Measurements from ENCODE around the gene ZNF76. TPM values are rescaled to one million over a fixed set of nuclear protein-coding genes. Genes with fewer than 3 reads are reported as not detected.
A peak's percentile ranks its signal among the peaks of the same experiment; 100 is the strongest.

Gene ZNF76
- total RNA-seq, 2 experiments from 2014 or later: 25.7 to 26.1 TPM

GRCh38 chr6:35228481-35228880 lies 31.1 kb upstream of the ZNF76 start:
- H3K27me3 Mint-ChIP-seq: no peaks in the 10 kb centered on the region
- H3K4me3 Mint-ChIP-seq: no peak overlapping the region
- no peaks in the 10 kb centered on the region for H3K4me1 Mint-ChIP-seq
- DNase-seq: no peak
- H3K27ac Mint-ChIP-seq: no peak overlapping the region
- H3K9me3 Mint-ChIP-seq: no peaks in the 10 kb centered on the region
- H3K36me3 Mint-ChIP-seq: no peaks in the 10 kb centered on the region

- no peaks in the 10 kb centered on the region for H3K9me3 Mint-ChIP-seq
- H3K4me1 Mint-ChIP-seq: no peaks in the 10 kb centered on the region
- no peaks in the 10 kb centered on the region for H3K36me3 Mint-ChIP-seq
- H3K4me3 Mint-ChIP-seq: no peak overlapping the region
- no peak overlapping the region for H3K27ac Mint-ChIP-seq
- no peaks in the 10 kb centered on the region for H3K27me3 Mint-ChIP-seq
- no peak for DNase-seq
Measured at GRCh38 chr6:35229304-35229703, 30.2 kb upstream of the ZNF76 start.

DNA sequence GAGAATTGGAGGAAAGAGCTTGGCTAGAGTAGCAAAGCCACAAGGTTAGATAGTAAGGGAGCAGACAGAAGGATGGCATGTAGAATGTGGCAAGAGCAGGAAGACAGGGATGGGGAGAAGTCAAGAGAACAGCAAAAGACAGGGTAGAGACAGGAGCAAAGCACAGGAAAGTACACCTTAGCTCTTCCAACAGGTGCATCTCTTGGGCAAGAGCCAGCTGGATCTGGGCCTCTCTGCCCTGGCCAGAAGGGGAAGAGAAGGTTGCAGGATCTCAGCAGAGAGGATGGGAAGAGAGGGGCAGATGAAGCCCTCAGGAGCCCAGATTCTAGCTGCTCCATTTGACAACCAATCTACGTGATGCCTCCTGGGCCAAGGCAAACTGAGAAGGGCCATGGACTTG lies 29.0 kb upstream of the ZNF76 start:
- H3K9me3 Mint-ChIP-seq: peaks cover 1% of the 10 kb centered on the region
- no peaks in the 10 kb centered on the region for H3K27me3 Mint-ChIP-seq
- DNase-seq: no peak

GRCh38 chr6:35230950-35231349 lies 28.6 kb upstream of the ZNF76 start:
- Mint-ChIP-seq H3K27ac (no peak overlapping the region), H3K9me3 (peaks cover 1% of the 10 kb centered on the region), H3K4me1 (no peaks in the 10 kb centered on the region), H3K27me3 (no peaks in the 10 kb centered on the region), H3K36me3 (peaks cover 5% of the 10 kb centered on the region), H3K4me3 (no peak overlapping the region)
- DNase-seq: no peak

More for the DNA sequence above, 29.0 kb upstream of the ZNF76 start:
- Mint-ChIP-seq H3K27ac (no peak overlapping the region), H3K4me3 (no peak overlapping the region), H3K4me1 (no peaks in the 10 kb centered on the region), H3K36me3 (peaks cover 5% of the 10 kb centered on the region)

GRCh38 chr6:35231563-35231962 lies 28.0 kb upstream of the ZNF76 start:
- H3K4me3 Mint-ChIP-seq: no peak overlapping the region
- no peaks in the 10 kb centered on the region for H3K27me3 Mint-ChIP-seq
- H3K27ac Mint-ChIP-seq: no peak overlapping the region
- peaks cover 6% of the 10 kb centered on the region for H3K36me3 Mint-ChIP-seq
- peaks cover 1% of the 10 kb centered on the region for H3K9me3 Mint-ChIP-seq
- no peak for DNase-seq
- H3K4me1 Mint-ChIP-seq: no peaks in the 10 kb centered on the region

- no peaks in the 10 kb centered on the region for H3K4me1 Mint-ChIP-seq
- H3K4me3 Mint-ChIP-seq: no peak overlapping the region
- H3K36me3 Mint-ChIP-seq: peaks cover 6% of the 10 kb centered on the region
- no peaks in the 10 kb centered on the region for H3K27me3 Mint-ChIP-seq
- no peak overlapping the region for H3K27ac Mint-ChIP-seq
- DNase-seq: no peak
- peaks cover 1% of the 10 kb centered on the region for H3K9me3 Mint-ChIP-seq
Measured at GRCh38 chr6:35234901-35235300, 24.6 kb upstream of the ZNF76 start.

DNA sequence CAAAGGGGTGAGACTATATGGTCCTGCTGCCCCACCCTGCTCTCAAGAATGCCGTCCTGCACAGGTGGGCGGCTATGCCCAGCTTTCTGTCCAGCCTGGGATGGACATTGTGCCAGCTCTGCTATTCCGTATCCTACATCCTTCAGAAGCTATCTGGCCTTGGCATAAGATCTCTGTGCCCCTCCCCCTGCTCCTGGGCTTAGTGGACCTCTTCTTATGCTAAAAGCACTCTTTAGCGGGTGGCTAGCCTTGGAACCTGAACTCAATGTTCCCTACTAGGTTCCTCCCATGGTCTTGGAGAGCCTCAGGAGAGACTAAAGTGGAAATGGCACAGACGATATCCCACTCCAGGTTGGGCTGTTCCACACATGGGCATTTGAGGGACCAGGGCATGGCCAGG lies 23.3 kb upstream of the ZNF76 start:
- peaks cover 6% of the 10 kb centered on the region for H3K36me3 Mint-ChIP-seq
- H3K4me3 Mint-ChIP-seq: no peak overlapping the region
- H3K9me3 Mint-ChIP-seq: peaks cover 1% of the 10 kb centered on the region
- no peak overlapping the region for H3K27ac Mint-ChIP-seq
- H3K27me3 Mint-ChIP-seq: no peaks in the 10 kb centered on the region
- no peak for DNase-seq
- H3K4me1 Mint-ChIP-seq: no peaks in the 10 kb centered on the region

DNA sequence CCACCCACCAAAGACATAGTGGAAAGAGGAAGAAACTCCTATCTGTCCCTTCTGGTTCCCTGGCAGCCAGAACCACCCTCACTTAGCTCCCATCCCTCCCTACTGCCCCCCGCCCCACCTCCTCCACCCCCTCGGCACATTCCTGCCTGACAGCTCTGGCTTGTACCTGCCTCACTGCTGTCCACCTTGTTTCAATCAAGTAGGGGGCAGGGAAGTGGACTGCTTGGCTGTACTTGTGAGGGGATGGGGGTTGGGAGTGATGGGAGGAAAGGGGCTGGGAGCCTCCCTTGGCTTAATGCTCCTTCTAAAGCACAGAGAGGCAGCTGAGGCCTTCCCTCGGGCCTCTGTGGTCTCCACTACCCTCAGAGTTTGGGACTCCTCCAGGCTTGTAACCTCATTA lies 22.1 kb upstream of the ZNF76 start:
- no peaks in the 10 kb centered on the region for H3K4me1 Mint-ChIP-seq
- H3K27ac Mint-ChIP-seq: no peak overlapping the region
- no peak overlapping the region for H3K4me3 Mint-ChIP-seq
- no peak for DNase-seq
- peaks cover 1% of the 10 kb centered on the region for H3K9me3 Mint-ChIP-seq
- H3K27me3 Mint-ChIP-seq: no peaks in the 10 kb centered on the region
- H3K36me3 Mint-ChIP-seq: peaks cover 6% of the 10 kb centered on the region

DNA sequence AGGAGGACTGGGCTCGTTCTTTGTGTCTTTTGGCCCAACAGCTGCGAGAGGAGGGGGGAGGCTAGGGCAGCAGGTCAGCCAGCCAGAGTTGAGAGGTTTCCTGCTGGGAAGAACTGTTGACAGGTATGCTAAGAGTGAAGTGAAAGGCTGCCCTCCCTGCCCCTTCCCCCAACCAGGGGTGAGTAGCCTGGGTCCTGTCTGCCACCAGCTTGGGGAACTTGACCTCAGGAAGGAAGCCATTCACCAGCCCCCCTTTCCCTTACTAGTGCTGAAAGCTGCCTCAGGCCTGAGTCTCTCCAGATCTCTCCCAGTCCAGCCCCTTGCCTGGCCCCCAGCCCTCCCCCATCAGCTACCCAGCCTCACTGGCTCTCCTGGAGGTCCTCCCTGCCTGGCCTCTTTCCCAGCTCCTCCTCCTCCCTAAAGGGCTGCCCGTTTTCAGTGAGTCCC lies 20.7 kb upstream of the ZNF76 start:
- no peak for DNase-seq
- no peak overlapping the region for H3K27ac Mint-ChIP-seq
- no peaks in the 10 kb centered on the region for H3K27me3 Mint-ChIP-seq
- H3K36me3 Mint-ChIP-seq: peaks cover 6% of the 10 kb centered on the region
- no peaks in the 10 kb centered on the region for H3K4me1 Mint-ChIP-seq
- no peak overlapping the region for H3K4me3 Mint-ChIP-seq
- H3K9me3 Mint-ChIP-seq: peaks cover 1% of the 10 kb centered on the region

DNA sequence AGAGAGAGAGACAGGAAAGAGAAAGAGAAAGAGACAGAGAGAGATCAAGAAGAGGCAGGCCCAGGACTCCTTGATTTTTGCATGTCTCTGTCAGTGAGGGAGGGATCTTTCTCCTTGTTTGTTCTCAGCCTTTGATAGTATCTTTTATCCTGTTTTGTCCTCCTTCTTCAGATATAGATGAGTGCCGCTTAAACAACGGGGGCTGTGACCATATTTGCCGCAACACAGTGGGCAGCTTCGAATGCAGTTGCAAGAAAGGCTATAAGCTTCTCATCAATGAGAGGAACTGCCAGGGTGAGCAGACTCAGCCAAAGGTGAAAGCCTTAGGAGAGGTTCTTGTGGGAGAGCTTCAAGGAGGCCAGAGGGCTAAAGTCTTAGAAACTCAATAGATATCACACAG lies 20.0 kb upstream of the ZNF76 start:
- Mint-ChIP-seq H3K36me3 (peaks cover 6% of the 10 kb centered on the region), H3K27ac (no peak overlapping the region), H3K27me3 (no peaks in the 10 kb centered on the region), H3K9me3 (peaks cover 1% of the 10 kb centered on the region), H3K4me1 (no peaks in the 10 kb centered on the region), H3K4me3 (no peak overlapping the region)
- DNase-seq: no peak

DNA sequence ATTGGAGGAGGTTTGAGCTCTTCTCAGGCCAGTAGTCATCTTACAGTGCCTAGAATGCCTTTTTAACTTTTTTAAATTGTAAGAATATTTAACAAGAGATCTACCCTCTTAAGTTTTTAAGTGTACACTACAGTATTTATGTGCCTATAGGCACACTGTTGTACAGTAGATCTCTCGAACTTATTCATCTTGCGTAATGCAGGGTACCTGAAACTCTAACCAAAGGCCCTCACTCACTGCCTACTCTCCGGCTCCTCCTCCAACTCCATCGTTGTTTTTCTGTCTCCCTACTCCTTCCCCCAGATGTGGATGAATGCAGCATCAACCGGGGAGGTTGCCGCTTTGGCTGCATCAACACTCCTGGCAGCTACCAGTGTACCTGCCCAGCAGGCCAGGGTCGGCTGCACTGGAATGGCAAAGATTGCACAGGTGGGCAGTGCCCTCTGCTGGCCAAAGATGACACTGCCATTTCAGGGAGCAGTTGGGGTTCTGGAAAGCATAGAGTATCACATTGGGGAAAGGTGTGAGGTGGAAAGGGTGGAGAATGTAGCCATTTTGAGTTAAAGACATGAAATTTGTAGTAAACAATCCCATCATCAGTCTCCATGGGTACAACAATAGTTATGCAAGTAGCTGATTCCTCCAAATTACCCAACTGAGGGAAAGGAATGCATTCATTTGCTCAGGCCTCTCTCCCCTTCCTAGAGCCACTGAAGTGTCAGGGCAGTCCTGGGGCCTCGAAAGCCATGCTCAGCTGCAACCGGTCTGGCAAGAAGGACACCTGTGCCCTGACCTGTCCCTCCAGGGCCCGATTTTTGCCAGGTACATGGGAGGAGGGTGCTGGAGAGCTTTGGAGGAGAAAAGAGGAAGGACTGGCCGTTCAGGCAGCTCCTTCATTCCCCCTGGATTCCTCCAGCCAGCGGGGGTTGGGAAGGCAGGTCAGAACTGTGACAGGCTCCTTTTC lies 18.4 kb upstream of the ZNF76 start:
- Mint-ChIP-seq H3K4me1 (no peaks in the 10 kb centered on the region), H3K4me3 (no peak overlapping the region), H3K9me3 (no peaks in the 10 kb centered on the region), H3K27me3 (no peaks in the 10 kb centered on the region), H3K36me3 (peaks cover 2% of the 10 kb centered on the region), H3K27ac (no peak overlapping the region)
- DNase-seq: peak; percentile 65

- Mint-ChIP-seq H3K9me3 (no peaks in the 10 kb centered on the region), H3K27ac (no peak overlapping the region), H3K4me3 (no peak overlapping the region), H3K27me3 (no peaks in the 10 kb centered on the region), H3K36me3 (no peaks in the 10 kb centered on the region), H3K4me1 (no peaks in the 10 kb centered on the region)
- no peak for DNase-seq
Measured at GRCh38 chr6:35242486-35242885, 17.0 kb upstream of the ZNF76 start.

- no peak overlapping the region for H3K27ac Mint-ChIP-seq
- H3K4me1 Mint-ChIP-seq: peaks cover 4% of the 10 kb centered on the region
- H3K27me3 Mint-ChIP-seq: no peaks in the 10 kb centered on the region
- no peak for DNase-seq
- no peaks in the 10 kb centered on the region for H3K36me3 Mint-ChIP-seq
- H3K4me3 Mint-ChIP-seq: no peak overlapping the region
- H3K9me3 Mint-ChIP-seq: no peaks in the 10 kb centered on the region
Measured at GRCh38 chr6:35242906-35243305, 16.6 kb upstream of the ZNF76 start.

DNA sequence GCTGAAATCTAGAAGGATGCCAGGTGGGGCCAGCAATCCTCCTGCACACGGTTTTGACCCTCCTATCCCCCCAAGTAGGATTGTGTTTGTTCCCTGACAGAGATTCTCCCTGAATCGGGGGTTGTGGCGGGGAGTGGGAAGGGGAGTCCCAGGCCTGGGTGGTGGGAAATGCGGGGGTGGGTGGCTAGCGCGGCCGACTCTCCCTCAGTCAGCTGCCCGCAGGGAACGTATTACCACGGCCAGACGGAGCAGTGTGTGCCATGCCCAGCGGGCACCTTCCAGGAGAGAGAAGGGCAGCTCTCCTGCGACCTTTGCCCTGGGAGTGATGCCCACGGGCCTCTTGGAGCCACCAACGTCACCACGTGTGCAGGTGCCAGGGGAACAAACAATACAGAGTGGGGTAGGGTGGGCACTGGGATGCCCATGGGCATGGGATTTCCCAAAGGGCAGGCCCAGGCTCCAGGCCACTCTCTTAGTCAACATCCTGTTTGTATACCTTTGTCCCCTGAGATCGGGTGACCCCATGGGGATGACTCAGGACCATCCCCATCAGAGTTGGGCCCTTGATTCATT lies 16.1 kb upstream of the ZNF76 start:
- Mint-ChIP-seq H3K4me3 (no peak overlapping the region), H3K9me3 (no peaks in the 10 kb centered on the region), H3K36me3 (no peaks in the 10 kb centered on the region), H3K27me3 (no peaks in the 10 kb centered on the region), H3K4me1 (peaks cover 8% of the 10 kb centered on the region), H3K27ac (no peak overlapping the region)
- no peak for DNase-seq

DNA sequence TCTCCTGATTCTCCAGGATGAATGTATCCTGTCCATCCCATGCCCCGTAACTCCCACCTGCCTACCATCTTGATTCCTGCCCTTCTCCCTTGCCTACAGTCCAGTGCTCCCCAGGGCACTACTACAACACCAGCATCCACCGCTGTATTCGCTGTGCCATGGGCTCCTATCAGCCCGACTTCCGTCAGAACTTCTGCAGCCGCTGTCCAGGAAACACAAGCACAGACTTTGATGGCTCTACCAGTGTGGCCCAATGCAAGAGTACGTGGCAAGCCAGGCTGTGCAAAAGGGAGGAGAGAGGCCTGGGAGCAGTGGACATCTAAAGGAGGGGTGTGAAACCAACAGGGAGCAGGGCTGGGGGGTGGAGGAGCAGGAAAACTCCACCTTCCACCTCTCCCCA lies 15.0 kb upstream of the ZNF76 start:
- no peak overlapping the region for H3K4me3 Mint-ChIP-seq
- no peak for DNase-seq
- peaks cover 12% of the 10 kb centered on the region for H3K4me1 Mint-ChIP-seq
- H3K27ac Mint-ChIP-seq: no peak overlapping the region
- H3K9me3 Mint-ChIP-seq: no peaks in the 10 kb centered on the region
- no peaks in the 10 kb centered on the region for H3K27me3 Mint-ChIP-seq
- no peaks in the 10 kb centered on the region for H3K36me3 Mint-ChIP-seq

Measured in activated naive CD8-positive, alpha-beta T cell treated with anti-CD3 and anti-CD28 coated beads for 36 hours (primary cell).